Right renal cortex interstitium (tissue), 3 donors: ENCODE measurements around the gene FXYD4. TPM values are rescaled to one million over a fixed set of nuclear protein-coding genes. Genes with fewer than 3 reads are reported as not detected.
"Not testable (repeated sequence)": the region's sequence is repeated elsewhere in the genome, so short reads cannot be mapped to it uniquely, and the experiment has no call there.

Source experiments
- DNase-seq, 3 donors: peaks; one replicate each; pipeline ENCODE4 v3.0.0-alpha.2; 2013; ENCODE audit warnings: low read depth in 3 of 3, low spot score in 2 of 3
- polyA plus RNA-seq, 3 donors: library from polyadenylated mRNA; unstranded; fragments of 120-200 nt; gene quantifications; one replicate each; pipeline ENCODE4 v1.2.1, GENCODE V29; 2013; ENCODE audit not compliant: insufficient read length in 3 of 3

The FXYD4 gene
- polyA plus RNA-seq, 3 donors = 0.71 TPM; not detected in 2

- DNase-seq = peak in 1 of 3 donors; percentile 33
These were observed 38.1 kb downstream of the FXYD4 start for GRCh38 chr10:43409385-43410109.

- DNase-seq = no peak
These were observed 38.9 kb downstream of the FXYD4 start for GRCh38 chr10:43410345-43410744.

- DNase-seq = no peak
These were observed 40.1 kb downstream of the FXYD4 start for GRCh38 chr10:43411536-43411935.

GRCh38 chr10:43415544-43415943 lies 44.1 kb downstream of the FXYD4 start:
- no peak for DNase-seq

GRCh38 chr10:43417950-43418768 lies 46.7 kb downstream of the FXYD4 start:
- DNase-seq = no peak

- no peak for DNase-seq
These were observed 48.5 kb downstream of the FXYD4 start for GRCh38 chr10:43419997-43420368.

GRCh38 chr10:43420369-43421200 lies 49.1 kb downstream of the FXYD4 start:
- DNase-seq = peak in 1 of 3 donors; percentile 64

- no peak for DNase-seq
These were observed 49.7 kb downstream of the FXYD4 start for GRCh38 chr10:43421201-43421507.

GRCh38 chr10:43421519-43421918 lies 50.1 kb downstream of the FXYD4 start:
- DNase-seq = no peak

- DNase-seq = not testable (repeated sequence)
These were observed 50.5 kb downstream of the FXYD4 start for GRCh38 chr10:43421944-43422343.

- DNase-seq = no peak
These were observed 53.0 kb downstream of the FXYD4 start for GRCh38 chr10:43424416-43424815.

Other genes with a start within 250 kb of the FXYD4 start
- gene CSGALNACT2, start 233.2 kb upstream of the FXYD4 start, polyA plus RNA-seq = 10 to 100 TPM; 18.4 to 20.6 (median 18.8) TPM
- 1 to 10 TPM; 1.6 to 2.0 (median 2.0) TPM for gene RASGEF1A, start 104.6 kb upstream of the FXYD4 start, polyA plus RNA-seq
- 100 to 1,000 TPM; 217 to 226 (median 224) TPM for gene HNRNPF, start 37.5 kb downstream of the FXYD4 start, polyA plus RNA-seq
- 10 to 100 TPM; 10.7 to 11.9 (median 11.6) TPM for gene ZNF487, start 65.5 kb downstream of the FXYD4 start, polyA plus RNA-seq
- gene ZNF239, start 203.0 kb downstream of the FXYD4 start, polyA plus RNA-seq = 10 to 100 TPM; 13.3 to 13.9 (median 13.6) TPM
- gene ZNF485, start 234.8 kb downstream of the FXYD4 start, polyA plus RNA-seq = 1 to 10 TPM; 4.8 to 5.1 (median 4.9) TPM